ENCODE measurements around the gene PRR32. TPM values are rescaled to one million over a fixed set of nuclear protein-coding genes. Genes with fewer than 3 reads are reported as not detected.

PRR32 gene
- total and polyA plus RNA-seq, 4 donors, result not detected

DNA sequence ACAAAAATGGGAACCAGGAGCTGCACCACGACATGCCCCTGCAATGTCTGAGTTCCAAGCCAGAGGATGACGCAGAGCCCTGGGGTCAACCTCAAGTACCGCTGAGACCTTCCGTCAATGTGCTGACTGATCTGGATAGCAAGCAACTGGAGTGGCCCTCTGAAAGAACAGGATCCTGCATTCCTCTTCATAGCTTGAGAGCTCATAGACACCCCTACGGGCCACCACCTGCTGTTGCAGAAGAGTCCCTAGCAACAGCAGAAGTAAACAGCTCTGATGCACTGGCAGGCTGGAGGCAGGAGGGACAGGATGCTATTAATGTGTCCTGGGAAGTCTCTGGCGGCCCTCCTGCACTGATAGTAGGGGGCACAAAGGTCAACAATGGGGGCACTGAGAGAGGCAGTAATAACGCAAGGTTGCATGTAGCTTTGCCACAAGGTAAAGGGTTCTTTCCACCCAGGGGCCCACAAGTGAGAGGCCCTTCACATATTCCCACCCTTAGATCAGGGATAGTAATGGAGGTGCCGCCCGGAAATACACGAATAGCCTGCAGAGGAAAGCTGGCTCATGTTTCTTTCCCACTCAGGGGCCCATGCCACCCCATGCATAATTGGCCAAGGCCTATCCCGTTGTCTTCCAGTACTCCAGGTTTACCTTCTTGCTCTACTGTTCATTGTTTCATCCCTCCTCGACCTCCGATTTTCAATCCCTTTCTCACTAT is 1.3 kb downstream of the PRR32 start:
- Histone ChIP-seq H3K27ac (ENCODE audit: low read depth in 1 of 2, low read length in 2 of 2) (no peak overlapping the region), H3K36me3 (ENCODE audit: control insufficient read depth in 4 of 4, insufficient read depth in 3 of 4, low read depth in 1 of 4, low read length in 3 of 4) (no peaks in the 10 kb centered on the region), H3K27me3 (ENCODE audit: control insufficient read depth in 4 of 4, insufficient read depth in 4 of 4, low read length in 3 of 4) (no peaks in the 10 kb centered on the region), H3K9ac (ENCODE audit: low read depth in 1 of 2, low read length in 2 of 2) (no peak overlapping the region), H3K9me3 (ENCODE audit: control insufficient read depth in 4 of 4, low read length in 3 of 4) (no peaks in the 10 kb centered on the region), H3K4me1 (ENCODE audit: control insufficient read depth in 4 of 4, insufficient read depth in 4 of 4, low read length in 3 of 4) (no peaks in the 10 kb centered on the region), H3K4me3 (ENCODE audit: low read depth in 1 of 3, low read length in 3 of 3) (no peak overlapping the region)
- WGBS, result 75% methylated on average over 13 of the region's 13 CpGs
- TF ChIP-seq HNF4A (conservative IDR thresholded peaks at IDR 0.05) (no peak), FOXA2 (IDR thresholded peaks at IDR 0.05) (no peak)
- TF ChIP-seq, protein P1, sequence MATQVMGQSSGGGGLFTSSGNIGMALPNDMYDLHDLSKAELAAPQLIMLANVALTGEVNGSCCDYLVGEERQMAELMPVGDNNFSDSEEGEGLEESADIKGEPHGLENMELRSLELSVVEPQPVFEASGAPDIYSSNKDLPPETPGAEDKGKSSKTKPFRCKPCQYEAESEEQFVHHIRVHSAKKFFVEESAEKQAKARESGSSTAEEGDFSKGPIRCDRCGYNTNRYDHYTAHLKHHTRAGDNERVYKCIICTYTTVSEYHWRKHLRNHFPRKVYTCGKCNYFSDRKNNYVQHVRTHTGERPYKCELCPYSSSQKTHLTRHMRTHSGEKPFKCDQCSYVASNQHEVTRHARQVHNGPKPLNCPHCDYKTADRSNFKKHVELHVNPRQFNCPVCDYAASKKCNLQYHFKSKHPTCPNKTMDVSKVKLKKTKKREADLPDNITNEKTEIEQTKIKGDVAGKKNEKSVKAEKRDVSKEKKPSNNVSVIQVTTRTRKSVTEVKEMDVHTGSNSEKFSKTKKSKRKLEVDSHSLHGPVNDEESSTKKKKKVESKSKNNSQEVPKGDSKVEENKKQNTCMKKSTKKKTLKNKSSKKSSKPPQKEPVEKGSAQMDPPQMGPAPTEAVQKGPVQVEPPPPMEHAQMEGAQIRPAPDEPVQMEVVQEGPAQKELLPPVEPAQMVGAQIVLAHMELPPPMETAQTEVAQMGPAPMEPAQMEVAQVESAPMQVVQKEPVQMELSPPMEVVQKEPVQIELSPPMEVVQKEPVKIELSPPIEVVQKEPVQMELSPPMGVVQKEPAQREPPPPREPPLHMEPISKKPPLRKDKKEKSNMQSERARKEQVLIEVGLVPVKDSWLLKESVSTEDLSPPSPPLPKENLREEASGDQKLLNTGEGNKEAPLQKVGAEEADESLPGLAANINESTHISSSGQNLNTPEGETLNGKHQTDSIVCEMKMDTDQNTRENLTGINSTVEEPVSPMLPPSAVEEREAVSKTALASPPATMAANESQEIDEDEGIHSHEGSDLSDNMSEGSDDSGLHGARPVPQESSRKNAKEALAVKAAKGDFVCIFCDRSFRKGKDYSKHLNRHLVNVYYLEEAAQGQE (IDR thresholded peaks at IDR 0.05), result no peak
- TF ChIP-seq, protein P2, sequence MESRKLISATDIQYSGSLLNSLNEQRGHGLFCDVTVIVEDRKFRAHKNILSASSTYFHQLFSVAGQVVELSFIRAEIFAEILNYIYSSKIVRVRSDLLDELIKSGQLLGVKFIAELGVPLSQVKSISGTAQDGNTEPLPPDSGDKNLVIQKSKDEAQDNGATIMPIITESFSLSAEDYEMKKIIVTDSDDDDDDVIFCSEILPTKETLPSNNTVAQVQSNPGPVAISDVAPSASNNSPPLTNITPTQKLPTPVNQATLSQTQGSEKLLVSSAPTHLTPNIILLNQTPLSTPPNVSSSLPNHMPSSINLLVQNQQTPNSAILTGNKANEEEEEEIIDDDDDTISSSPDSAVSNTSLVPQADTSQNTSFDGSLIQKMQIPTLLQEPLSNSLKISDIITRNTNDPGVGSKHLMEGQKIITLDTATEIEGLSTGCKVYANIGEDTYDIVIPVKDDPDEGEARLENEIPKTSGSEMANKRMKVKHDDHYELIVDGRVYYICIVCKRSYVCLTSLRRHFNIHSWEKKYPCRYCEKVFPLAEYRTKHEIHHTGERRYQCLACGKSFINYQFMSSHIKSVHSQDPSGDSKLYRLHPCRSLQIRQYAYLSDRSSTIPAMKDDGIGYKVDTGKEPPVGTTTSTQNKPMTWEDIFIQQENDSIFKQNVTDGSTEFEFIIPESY (IDR thresholded peaks at IDR 0.05), result no peak
- DNase-seq (ENCODE audit: low spot score), result no peak

DNA sequence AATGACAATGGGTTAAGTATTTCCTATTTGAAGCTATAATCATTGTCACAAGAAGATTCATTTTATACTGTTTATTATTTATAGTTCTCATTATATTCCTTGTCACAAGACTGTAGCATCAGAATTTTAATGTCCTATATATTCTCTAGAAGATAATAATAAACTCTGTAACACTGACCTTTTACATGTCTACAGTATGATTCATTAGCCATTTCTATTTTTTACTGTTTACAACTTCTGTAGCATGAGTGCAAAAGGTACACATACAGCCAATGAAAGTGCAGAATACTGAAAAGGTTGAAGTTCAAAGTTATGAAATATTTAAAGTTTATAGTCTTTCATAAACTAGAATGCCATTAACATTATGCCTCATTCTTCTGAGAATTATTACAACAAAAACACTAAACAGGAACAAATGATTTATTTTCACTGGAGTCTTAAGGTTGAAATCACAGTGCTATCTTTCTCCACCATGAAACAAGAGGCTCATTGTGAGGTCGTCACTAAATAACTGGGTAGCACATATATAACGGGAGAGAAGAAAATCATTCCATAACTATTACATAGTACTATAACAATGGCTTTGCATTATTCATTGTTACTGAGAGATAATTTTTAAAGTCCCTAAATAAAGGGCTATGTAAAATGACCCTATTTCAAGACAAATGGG is 4.9 kb downstream of the PRR32 start:
- TF ChIP-seq JUND (IDR thresholded peaks at IDR 0.05) (no peak), SP1 (IDR thresholded peaks at IDR 0.05) (no peak), GABPA (IDR thresholded peaks at IDR 0.05 in 1 of 2, conservative IDR thresholded peaks at IDR 0.05 in 1 of 2) (no peak), TAF1 (conservative IDR thresholded peaks at IDR 0.05) (no peak)
- TF ChIP-seq, protein P3, sequence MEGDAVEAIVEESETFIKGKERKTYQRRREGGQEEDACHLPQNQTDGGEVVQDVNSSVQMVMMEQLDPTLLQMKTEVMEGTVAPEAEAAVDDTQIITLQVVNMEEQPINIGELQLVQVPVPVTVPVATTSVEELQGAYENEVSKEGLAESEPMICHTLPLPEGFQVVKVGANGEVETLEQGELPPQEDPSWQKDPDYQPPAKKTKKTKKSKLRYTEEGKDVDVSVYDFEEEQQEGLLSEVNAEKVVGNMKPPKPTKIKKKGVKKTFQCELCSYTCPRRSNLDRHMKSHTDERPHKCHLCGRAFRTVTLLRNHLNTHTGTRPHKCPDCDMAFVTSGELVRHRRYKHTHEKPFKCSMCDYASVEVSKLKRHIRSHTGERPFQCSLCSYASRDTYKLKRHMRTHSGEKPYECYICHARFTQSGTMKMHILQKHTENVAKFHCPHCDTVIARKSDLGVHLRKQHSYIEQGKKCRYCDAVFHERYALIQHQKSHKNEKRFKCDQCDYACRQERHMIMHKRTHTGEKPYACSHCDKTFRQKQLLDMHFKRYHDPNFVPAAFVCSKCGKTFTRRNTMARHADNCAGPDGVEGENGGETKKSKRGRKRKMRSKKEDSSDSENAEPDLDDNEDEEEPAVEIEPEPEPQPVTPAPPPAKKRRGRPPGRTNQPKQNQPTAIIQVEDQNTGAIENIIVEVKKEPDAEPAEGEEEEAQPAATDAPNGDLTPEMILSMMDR (IDR thresholded peaks at IDR 0.05; ENCODE audit: low read depth, low read length, missing input control), result no peak
- TF ChIP-seq, protein P4, sequence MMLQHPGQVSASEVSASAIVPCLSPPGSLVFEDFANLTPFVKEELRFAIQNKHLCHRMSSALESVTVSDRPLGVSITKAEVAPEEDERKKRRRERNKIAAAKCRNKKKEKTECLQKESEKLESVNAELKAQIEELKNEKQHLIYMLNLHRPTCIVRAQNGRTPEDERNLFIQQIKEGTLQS (IDR thresholded peaks at IDR 0.05), result no peak
- Histone ChIP-seq H3K4me1 (ENCODE audit: control insufficient read depth in 4 of 4, insufficient read depth in 4 of 4, low read length in 3 of 4) (no peaks in the 10 kb centered on the region), H3K27me3 (ENCODE audit: control insufficient read depth in 4 of 4, insufficient read depth in 4 of 4, low read length in 3 of 4) (no peaks in the 10 kb centered on the region), H3K9me3 (ENCODE audit: control insufficient read depth in 4 of 4, low read length in 3 of 4) (no peaks in the 10 kb centered on the region), H3K27ac (ENCODE audit: low read depth in 1 of 2, low read length in 2 of 2) (no peak overlapping the region), H3K4me3 (ENCODE audit: low read depth in 1 of 3, low read length in 3 of 3) (no peak overlapping the region), H3K9ac (ENCODE audit: low read depth in 1 of 2, low read length in 2 of 2) (no peak overlapping the region), H3K36me3 (ENCODE audit: control insufficient read depth in 4 of 4, insufficient read depth in 3 of 4, low read depth in 1 of 4, low read length in 3 of 4) (no peaks in the 10 kb centered on the region)
- no peak for DNase-seq (ENCODE audit: low spot score)
- WGBS, result 60% methylated on average over 2 of the region's 2 CpGs
